Astrocyte of the spinal cord (primary cell): ENCODE results near the gene LSM3.

Experiments used
- DNase-seq: peaks from one replicate; pipeline ENCODE4 v3.0.0; 2011; ENCODE audit warnings: low read depth, low spot score
- H3K4me3 ChIP-seq: 2 replicates; pipeline ENCODE4 v1.5.1; 2011; ENCODE audit warnings: low read depth, mild to moderate bottlenecking, low read length, moderate library complexity
- CTCF ChIP-seq: IDR thresholded peaks from 2 replicates; pipeline ENCODE4 v1.5.1; 2012; ENCODE audit warnings: low read depth, mild to moderate bottlenecking, low read length, inconsistent platforms
- in situ Hi-C: cut with HindIII; loops from 2 replicates; pipeline ENCODE4 v1.10.0; 2017; ENCODE audit warnings: low sequenced_read_pairs

The LSM3 gene

GRCh38 chr3:14235003-14235911 is 56.6 kb downstream of the LSM3 start:
- no peak for DNase-seq
- no peak for TF ChIP-seq CTCF
- no peak overlapping the region for H3K4me3 ChIP-seq
- in situ Hi-C loops = no loop called here

- TF ChIP-seq CTCF = no peak
- DNase-seq = no peak
- in situ Hi-C loops = no loop called here
- H3K4me3 ChIP-seq = no peak overlapping the region
These were observed 57.3 kb downstream of the LSM3 start for GRCh38 chr3:14235912-14236295.

GRCh38 chr3:14236902-14237301 is 58.3 kb downstream of the LSM3 start:
- no peak for DNase-seq
- H3K4me3 ChIP-seq = no peak overlapping the region
- in situ Hi-C loops = no loop called here
- TF ChIP-seq CTCF = no peak

- no peak overlapping the region for H3K4me3 ChIP-seq
- in situ Hi-C loops = no loop called here
- DNase-seq = no peak
- TF ChIP-seq CTCF = no peak
These were observed 58.8 kb downstream of the LSM3 start for GRCh38 chr3:14237457-14237856.

GRCh38 chr3:14238356-14238755 is 59.7 kb downstream of the LSM3 start:
- no peak for TF ChIP-seq CTCF
- H3K4me3 ChIP-seq = no peak overlapping the region

GRCh38 chr3:14238930-14239329 is 60.3 kb downstream of the LSM3 start:
- in situ Hi-C loops = no loop called here

More at GRCh38 chr3:14238356-14238755, 59.7 kb downstream of the LSM3 start:
- in situ Hi-C loops = no loop called here
- DNase-seq = no peak

More at GRCh38 chr3:14238930-14239329, 60.3 kb downstream of the LSM3 start:
- DNase-seq = no peak
- no peak overlapping the region for H3K4me3 ChIP-seq
- no peak for TF ChIP-seq CTCF
